Transverse colon (tissue), 4 donors: ENCODE measurements around the gene CCNC. TPM values are rescaled to one million over a fixed set of nuclear protein-coding genes. Genes with fewer than 3 reads are reported as not detected.

Experiments
- DNase-seq: peaks from one replicate; pipeline ENCODE4 v3.0.0-alpha.2; 2019
- H3K27ac ChIP-seq, 4 donors: fragments of 200-600 bp; sonication (generic); 2 replicates each; pipeline ENCODE4 v1.5.1; 2016 to 2018; ENCODE audit warnings: inconsistent platforms in 4 of 4
- H3K27me3 ChIP-seq: fragments of 200-600 bp; sonication (generic); 2 replicates; pipeline ENCODE4 v1.5.1; 2017; ENCODE audit warnings: inconsistent platforms
- H3K36me3 ChIP-seq, 4 donors: fragments of 200-600 bp; sonication (generic); 2 replicates each; pipeline ENCODE4 v1.5.1; 2017 to 2019; ENCODE audit warnings: inconsistent platforms in 4 of 4
- H3K4me1 ChIP-seq, 4 donors: fragments of 200-600 bp; sonication (generic); 2 replicates each; pipeline ENCODE4 v1.5.1; 2017 to 2020; ENCODE audit warnings: inconsistent platforms in 4 of 4
- H3K4me3 ChIP-seq, 4 donors: fragments of 200-600 bp; sonication (generic); 1 replicate in 1 of 4; 2 replicates in 3 of 4; pipeline versions ENCODE4 v1.5.1 to v1.6.1; 2017 to 2019; ENCODE audit warnings: inconsistent platforms in 4 of 4
- H3K9me3 ChIP-seq, 2 donors: fragments of 200-600 bp; sonication (generic); 2 replicates each; pipeline ENCODE4 v1.5.1; 2017 to 2019; ENCODE audit warnings: inconsistent platforms in 2 of 2
- CTCF ChIP-seq, 5 experiments: fragments of 200-600 bp in 3 of 5; fragments of 450-650 bp in 2 of 5; sonication (generic) in 3 of 5; IDR thresholded peaks; 1 replicate in 2 of 5; 2 replicates in 3 of 5; pipeline ENCODE4 v1.5.1; 2016 to 2017; ENCODE audit warnings: antibody characterized with exemption in 5 of 5, inconsistent platforms in 3 of 5, mild to moderate bottlenecking in 2 of 5, moderate library complexity in 1 of 5
- EP300 ChIP-seq: sonication (generic); formaldehyde crosslinking; IDR thresholded peaks from one replicate; pipeline ENCODE4 v1.6.1; 2017; ENCODE audit warnings: antibody characterized with exemption, low read depth
- POLR2A ChIP-seq: fragments of 450-650 bp; IDR thresholded peaks from one replicate; pipeline ENCODE4 v1.6.1; 2016; ENCODE audit warnings: antibody characterized with exemption, mild to moderate bottlenecking, moderate library complexity
- POLR2AphosphoS5 ChIP-seq, 3 donors: sonication (generic); formaldehyde crosslinking; IDR thresholded peaks; one replicate each; pipeline ENCODE4 v1.6.1; 2016; ENCODE audit warnings: antibody characterized with exemption in 3 of 3
- WGBS, 2 donors: methylation state at CpG; one replicate each; pipeline ENCODE4 v1.1.5; 2018; ENCODE audit warnings: low coverage in 1 of 2; 5-methylcytosine and 5-hydroxymethylcytosine counted together
- in situ Hi-C, 4 donors: fragments of 200-750 bp; cut with MboI; loops; one replicate each; pipeline versions ENCODE4 v1.15.0 to v1.15.1; 2017; ENCODE audit warnings: low sequenced_read_pairs in 3 of 4, low pct_ligation_motif_present in 1 of 4, low pct_unique_long_range_greater_than_20kb in 1 of 4
- intact Hi-C: fragments of 100-400 bp; cut with DNase I; formaldehyde crosslinking; loops from one replicate; pipeline ENCODE4 v1.15.1; 2023; ENCODE audit warnings: low total_unique reads
- total RNA-seq, 4 donors: library from RNA; depleted of rRNA; stranded (reverse); fragments of >200 nt; gene quantifications; one replicate each; pipeline ENCODE4 v1.1.0, GENCODE V29; 2016

Gene CCNC
- total RNA-seq, 4 donors from 2014 or later = 47.0 to 104 (median 63.6) TPM

GRCh38 chr6:99589290-99589672 is 20.8 kb upstream of the CCNC start:
- no peak for DNase-seq
- intact Hi-C loops (no loop called here), in situ Hi-C loops (no loop called here)

GRCh38 chr6:99588618-99589289 is 20.3 kb upstream of the CCNC start:
- Histone ChIP-seq H3K27ac (no peak overlapping the region), H3K4me1 (peaks cover 14 to 25% (median 23%) of the 10 kb centered on the region in 4 donors), H3K27me3 (peaks cover 79% of the 10 kb centered on the region), H3K4me3 (peak overlapping the region; percentile 27 to 65 (median 37)), H3K36me3 (no peaks in the 10 kb centered on the region), H3K9me3 (no peaks in the 10 kb centered on the region)
- WGBS, 2 donors = 0 to 5% methylated on average over 1 to 40 of the region's 52 CpGs
- no peak for TF ChIP-seq POLR2A
- peak; percentile 34 to 51 (median 37) for TF ChIP-seq CTCF (IDR thresholded peaks at IDR 0.05)
- TF ChIP-seq EP300 = no peak
- no peak for TF ChIP-seq POLR2AphosphoS5 (IDR thresholded peaks at IDR 0.05)
- in situ Hi-C loops (no loop called here), intact Hi-C loops (no loop called here)
- DNase-seq = peak; percentile 78

More at GRCh38 chr6:99589290-99589672, 20.8 kb upstream of the CCNC start:
- no peaks in the 10 kb centered on the region for H3K36me3 ChIP-seq
- H3K4me3 ChIP-seq = peak overlapping the region in 3 of 4 donors; percentile 36 to 65 (median 38)
- peaks cover 81% of the 10 kb centered on the region for H3K27me3 ChIP-seq
- no peaks in the 10 kb centered on the region for H3K9me3 ChIP-seq
- no peak for TF ChIP-seq CTCF (IDR thresholded peaks at IDR 0.05)
- no peak for TF ChIP-seq POLR2AphosphoS5 (IDR thresholded peaks at IDR 0.05)
- TF ChIP-seq EP300 = no peak
- no peak for TF ChIP-seq POLR2A
- 7 to 15% methylated on average over 6 to 21 of the region's 21 CpGs for WGBS, 2 donors
- no peak overlapping the region for H3K27ac ChIP-seq
- H3K4me1 ChIP-seq = peaks cover 14 to 25% (median 23%) of the 10 kb centered on the region in 4 donors

- intact Hi-C loops (no loop called here), in situ Hi-C loops (no loop called here)
- H3K4me1 ChIP-seq = peaks cover 14 to 25% (median 23%) of the 10 kb centered on the region in 4 donors
- H3K27ac ChIP-seq = no peak overlapping the region
- no peak overlapping the region for H3K4me3 ChIP-seq
- TF ChIP-seq POLR2A (no peak), POLR2AphosphoS5 (IDR thresholded peaks at IDR 0.05) (no peak), CTCF (IDR thresholded peaks at IDR 0.05) (no peak), EP300 (no peak)
- WGBS, 2 donors = 72 to 84% methylated on average over 4 of the region's 4 CpGs
- DNase-seq = no peak
- H3K36me3 ChIP-seq = no peaks in the 10 kb centered on the region
- H3K9me3 ChIP-seq = no peaks in the 10 kb centered on the region
- peaks cover 69% of the 10 kb centered on the region for H3K27me3 ChIP-seq
These were observed 19.3 kb upstream of the CCNC start for GRCh38 chr6:99587792-99588191.

- no peaks in the 10 kb centered on the region for H3K36me3 ChIP-seq
- peaks cover 21% of the 10 kb centered on the region for H3K27me3 ChIP-seq
- H3K4me1 ChIP-seq = no peaks in the 10 kb centered on the region
- DNase-seq = no peak
- H3K4me3 ChIP-seq = no peak overlapping the region
- intact Hi-C loops = no loop called here
- no peaks in the 10 kb centered on the region for H3K9me3 ChIP-seq
- TF ChIP-seq CTCF (IDR thresholded peaks at IDR 0.05) = no peak
- no peak for TF ChIP-seq POLR2AphosphoS5 (IDR thresholded peaks at IDR 0.05)
- TF ChIP-seq EP300 = no peak
- TF ChIP-seq POLR2A = no peak
- 86 to 95% methylated on average over 2 to 4 of the region's 4 CpGs for WGBS, 2 donors
- no peak overlapping the region for H3K27ac ChIP-seq
- in situ Hi-C loops = no loop called here
These were observed 11.3 kb upstream of the CCNC start for GRCh38 chr6:99579781-99580180.
